Gastroesophageal sphincter (tissue), 4 donors: ENCODE measurements around the gene DCDC2. TPM values are rescaled to one million over a fixed set of nuclear protein-coding genes. Genes with fewer than 3 reads are reported as not detected.
"Not testable (repeated sequence)": the region's sequence is repeated elsewhere in the genome, so short reads cannot be mapped to it uniquely, and the experiment has no call there.

ENCODE experiments used
- ATAC-seq: fragments of 150-250 bp; one replicate; pipeline ENCODE4 v1.9.1; 2016; ENCODE audit warnings: mild to moderate bottlenecking, moderate library complexity
- H3K27ac ChIP-seq, 4 donors: fragments of 200-600 bp; sonication (generic) in 3 of 4; 1 replicate in 3 of 4; 2 replicates in 1 of 4; pipeline ENCODE4 v1.5.1; 2016 to 2019
- H3K27me3 ChIP-seq: fragments of 200-600 bp; sonication (generic); one replicate; pipeline ENCODE4 v1.5.1; 2019
- H3K36me3 ChIP-seq, 2 donors: fragments of 200-600 bp; sonication (generic); one replicate each; pipeline ENCODE4 v1.5.1; 2019; ENCODE audit warnings: control low read depth in 1 of 2
- H3K4me1 ChIP-seq, 3 donors: fragments of 200-600 bp; sonication (generic); 1 replicate in 2 of 3; 2 replicates in 1 of 3; pipeline ENCODE4 v1.5.1; 2016 to 2019; ENCODE audit warnings: control low read depth in 2 of 3
- H3K4me3 ChIP-seq, 2 donors: fragments of 200-600 bp; sonication (generic); one replicate each; pipeline ENCODE4 v1.5.1; 2019; ENCODE audit warnings: mild to moderate bottlenecking in 1 of 2, moderate library complexity in 1 of 2
- H3K9me3 ChIP-seq, 3 donors: fragments of 200-600 bp; sonication (generic); one replicate each; pipeline ENCODE4 v1.5.1; 2017 to 2019; ENCODE audit warnings: control low read depth in 2 of 3
- CTCF ChIP-seq, 4 experiments: fragments of 200-600 bp in 2 of 4; fragments of 450-650 bp in 2 of 4; sonication (generic) in 1 of 4; IDR thresholded peaks; one replicate each; pipeline ENCODE4 v1.5.1; 2017 to 2019; ENCODE audit warnings: antibody characterized with exemption in 4 of 4, mild to moderate bottlenecking in 2 of 4, moderate library complexity in 2 of 4
- EP300 ChIP-seq: sonication (generic); formaldehyde crosslinking; IDR thresholded peaks from one replicate; pipeline ENCODE4 v1.6.1; 2017; ENCODE audit warnings: antibody characterized with exemption, mild to moderate bottlenecking
- POLR2A ChIP-seq, 2 donors: fragments of 450-650 bp; IDR thresholded peaks; one replicate each; pipeline ENCODE4 v1.6.1; 2017; ENCODE audit warnings: antibody characterized with exemption in 2 of 2, mild to moderate bottlenecking in 2 of 2, moderate library complexity in 1 of 2
- POLR2AphosphoS5 ChIP-seq: sonication (generic); formaldehyde crosslinking; IDR thresholded peaks from one replicate; pipeline ENCODE4 v1.6.1; 2017; ENCODE audit warnings: antibody characterized with exemption
- WGBS, 2 donors: methylation state at CpG; one replicate each; pipeline ENCODE4 v1.1.5; 2018; ENCODE audit warnings: low coverage in 1 of 2; 5-methylcytosine and 5-hydroxymethylcytosine counted together
- total RNA-seq, 4 donors: library from RNA; depleted of rRNA; stranded (reverse); fragments of >200 nt; gene quantifications; one replicate each; pipeline ENCODE4 v1.1.0, GENCODE V29; 2016

DCDC2 gene
- total RNA-seq, 4 donors from 2014 or later: 0.15 TPM; not detected in 3

GRCh38 chr6:24205020-24205492 lies 152.8 kb downstream of the DCDC2 start:
- Histone ChIP-seq H3K4me1 (peaks cover 0 to 35% (median 0%) of the 10 kb centered on the region in 3 donors), H3K27ac (no peak overlapping the region), H3K27me3 (no peaks in the 10 kb centered on the region), H3K4me3 (no peak overlapping the region), H3K9me3 (no peaks in the 10 kb centered on the region), H3K36me3 (no peaks in the 10 kb centered on the region)
- no peak for ATAC-seq
- TF ChIP-seq CTCF (IDR thresholded peaks at IDR 0.05) (peak; percentile 31 to 71 (median 62)), EP300 (no peak), POLR2AphosphoS5 (no peak)
- WGBS, 2 donors: 11% methylated on average over 4 of the region's 4 CpGs

- H3K4me1 ChIP-seq: peaks cover 0 to 31% (median 0%) of the 10 kb centered on the region in 3 donors
- ATAC-seq, H3K27me3 ChIP-seq, H3K36me3 ChIP-seq, H3K9me3 ChIP-seq, H3K4me3 ChIP-seq, H3K27ac ChIP-seq: not testable (repeated sequence)
- WGBS, 2 donors: 80 to 84% methylated on average over 2 to 3 of the region's 3 CpGs
These were observed 153.7 kb downstream of the DCDC2 start for GRCh38 chr6:24204113-24204512.

- Histone ChIP-seq H3K9me3 (no peaks in the 10 kb centered on the region), H3K4me3 (no peak overlapping the region), H3K27ac (no peak overlapping the region), H3K27me3 (no peaks in the 10 kb centered on the region), H3K4me1 (no peaks in the 10 kb centered on the region), H3K36me3 (no peaks in the 10 kb centered on the region)
- TF ChIP-seq POLR2A (IDR thresholded peaks at IDR 0.05) (no peak), POLR2AphosphoS5 (no peak), EP300 (no peak), CTCF (IDR thresholded peaks at IDR 0.05) (no peak)
- 94% methylated on average over 1 of the region's 1 CpG; no CpG with 5 or more reads in 1 of the 2 donors for WGBS, 2 donors
- no peak for ATAC-seq
These were observed 160.0 kb downstream of the DCDC2 start for GRCh38 chr6:24197892-24198291.

- Histone ChIP-seq H3K9me3 (peaks cover 0 to 7% (median 0%) of the 10 kb centered on the region in 3 donors), H3K27me3 (no peaks in the 10 kb centered on the region), H3K4me1 (no peaks in the 10 kb centered on the region), H3K27ac (no peak overlapping the region), H3K4me3 (no peak overlapping the region), H3K36me3 (no peaks in the 10 kb centered on the region)
- TF ChIP-seq EP300 (no peak), POLR2AphosphoS5 (no peak), POLR2A (IDR thresholded peaks at IDR 0.05) (no peak), CTCF (IDR thresholded peaks at IDR 0.05) (no peak)
- 86 to 96% methylated on average over 3 of the region's 3 CpGs for WGBS, 2 donors
- ATAC-seq: no peak
These were observed 161.8 kb downstream of the DCDC2 start for GRCh38 chr6:24195836-24196597.

- Histone ChIP-seq H3K4me1 (no peaks in the 10 kb centered on the region), H3K27me3 (no peaks in the 10 kb centered on the region), H3K4me3 (no peak overlapping the region), H3K9me3 (peaks cover 0 to 7% (median 0%) of the 10 kb centered on the region in 3 donors), H3K36me3 (no peaks in the 10 kb centered on the region), H3K27ac (no peak overlapping the region)
- ATAC-seq: no peak
- WGBS, 2 donors: 96 to 100% methylated on average over 1 to 2 of the region's 2 CpGs
- TF ChIP-seq CTCF (IDR thresholded peaks at IDR 0.05) (no peak), POLR2AphosphoS5 (no peak), EP300 (no peak), POLR2A (IDR thresholded peaks at IDR 0.05) (no peak)
These were observed 162.7 kb downstream of the DCDC2 start for GRCh38 chr6:24194978-24195700.
